Choroid plexus epithelial cell (primary cell): Measurements from ENCODE around the gene CNDP1.
A peak's percentile ranks its signal among the peaks of the same experiment; 100 is the strongest.

Experiments
- DNase-seq: peaks from one replicate; pipeline ENCODE4 v3.0.0-alpha.2; 2010; ENCODE audit warnings: low read depth
- H3K4me3 ChIP-seq: 2 replicates; pipeline ENCODE4 v1.5.1; 2011; ENCODE audit warnings: low read depth, mild to moderate bottlenecking, control low read depth, low read length, moderate library complexity
- TF ChIP-seq, protein P1 (sequence below): conservative IDR thresholded peaks from 2 replicates; pipeline ENCODE4 v1.5.1; 2011; ENCODE audit warnings: low read depth, mild to moderate bottlenecking, control low read depth, inconsistent platforms, low read length, moderate library complexity

Gene CNDP1

DNA sequence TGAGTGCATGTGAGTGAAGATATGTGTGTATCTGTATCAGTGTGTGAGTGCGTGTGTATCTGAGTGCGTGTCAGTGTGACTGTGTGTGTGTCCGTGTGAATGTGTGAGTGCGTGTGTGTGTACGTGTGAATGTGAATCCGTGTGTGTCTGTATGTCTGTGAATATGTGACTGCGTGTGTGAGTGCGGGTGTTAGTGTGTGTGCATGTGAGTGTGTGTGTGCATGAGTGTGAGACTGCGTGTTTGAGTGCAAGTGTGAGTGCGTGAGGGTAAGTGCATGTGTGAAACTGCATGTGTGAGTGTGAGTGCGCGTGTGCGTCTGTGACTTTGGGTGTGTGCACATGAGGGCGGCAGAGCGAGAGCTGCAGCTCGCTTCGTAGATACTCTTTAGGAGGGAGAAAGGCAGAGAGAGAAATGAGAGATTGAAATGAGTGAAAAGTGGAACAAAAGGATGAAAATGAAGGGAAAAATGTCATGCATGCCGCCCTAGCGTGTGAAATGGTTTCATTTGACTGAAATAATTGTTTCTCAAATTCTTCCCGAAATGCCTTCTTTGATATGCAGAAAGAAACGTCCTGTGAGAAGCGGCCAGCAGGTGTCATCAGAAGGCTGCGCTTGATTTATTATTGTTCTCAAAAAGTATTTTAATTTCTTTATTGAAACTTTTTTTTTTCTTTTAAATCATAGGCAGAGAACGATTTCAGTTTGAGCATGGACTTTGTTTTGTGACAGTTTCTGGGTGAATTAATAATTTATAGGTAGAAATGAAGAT, 88.9 kb downstream of the CNDP1 start:
- no peak overlapping the region for H3K4me3 ChIP-seq

DNA sequence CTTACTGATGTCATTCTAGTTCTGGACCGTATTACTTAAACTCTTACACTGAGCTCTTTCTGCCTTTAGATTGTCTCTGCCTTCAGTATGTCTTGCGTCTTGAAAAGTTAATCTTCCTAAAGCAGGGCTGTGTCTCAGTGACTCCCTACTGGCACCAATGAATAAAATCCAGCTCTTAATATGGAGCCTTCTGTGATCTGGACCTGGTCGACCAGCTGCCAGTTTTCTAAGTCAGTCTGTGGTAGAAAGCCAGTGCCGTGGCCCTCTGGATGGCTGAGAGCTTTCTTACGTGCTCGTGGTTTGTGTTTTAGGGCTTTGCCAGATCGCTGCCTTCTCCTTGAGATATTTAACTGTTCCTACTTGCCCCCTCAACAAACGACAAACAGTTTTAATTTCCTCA, 90.2 kb downstream of the CNDP1 start:
- TF ChIP-seq, protein P1, sequence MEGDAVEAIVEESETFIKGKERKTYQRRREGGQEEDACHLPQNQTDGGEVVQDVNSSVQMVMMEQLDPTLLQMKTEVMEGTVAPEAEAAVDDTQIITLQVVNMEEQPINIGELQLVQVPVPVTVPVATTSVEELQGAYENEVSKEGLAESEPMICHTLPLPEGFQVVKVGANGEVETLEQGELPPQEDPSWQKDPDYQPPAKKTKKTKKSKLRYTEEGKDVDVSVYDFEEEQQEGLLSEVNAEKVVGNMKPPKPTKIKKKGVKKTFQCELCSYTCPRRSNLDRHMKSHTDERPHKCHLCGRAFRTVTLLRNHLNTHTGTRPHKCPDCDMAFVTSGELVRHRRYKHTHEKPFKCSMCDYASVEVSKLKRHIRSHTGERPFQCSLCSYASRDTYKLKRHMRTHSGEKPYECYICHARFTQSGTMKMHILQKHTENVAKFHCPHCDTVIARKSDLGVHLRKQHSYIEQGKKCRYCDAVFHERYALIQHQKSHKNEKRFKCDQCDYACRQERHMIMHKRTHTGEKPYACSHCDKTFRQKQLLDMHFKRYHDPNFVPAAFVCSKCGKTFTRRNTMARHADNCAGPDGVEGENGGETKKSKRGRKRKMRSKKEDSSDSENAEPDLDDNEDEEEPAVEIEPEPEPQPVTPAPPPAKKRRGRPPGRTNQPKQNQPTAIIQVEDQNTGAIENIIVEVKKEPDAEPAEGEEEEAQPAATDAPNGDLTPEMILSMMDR, result no peak

More for the DNA sequence above, 88.9 kb downstream of the CNDP1 start:
- peak; percentile 63 for DNase-seq
- TF ChIP-seq, protein P1, result peak; percentile 76

DNA sequence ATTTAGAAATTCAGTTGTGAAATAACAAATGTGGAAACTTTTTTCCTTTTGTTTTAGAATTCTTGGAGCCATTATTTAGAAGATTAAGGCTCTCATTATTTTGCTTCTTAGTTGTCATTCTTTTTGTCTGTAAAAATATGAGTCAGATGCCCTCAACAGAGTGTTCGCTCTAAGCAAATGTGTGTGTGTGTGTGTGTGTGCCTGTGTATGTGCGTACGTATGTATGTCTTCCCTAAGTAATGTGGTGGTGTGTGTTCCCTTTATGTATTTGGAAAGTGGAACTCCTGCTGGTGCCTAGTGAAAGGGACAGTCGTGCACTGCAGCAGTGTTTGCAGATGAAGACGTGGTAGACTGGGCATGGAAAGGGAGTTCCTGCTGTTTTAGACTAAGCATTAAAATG, 90.9 kb downstream of the CNDP1 start:
- H3K4me3 ChIP-seq, result no peak overlapping the region
- peak; percentile 59 for DNase-seq
- TF ChIP-seq, protein P1, result no peak

More for the DNA sequence above, 90.2 kb downstream of the CNDP1 start:
- no peak for DNase-seq
- no peak overlapping the region for H3K4me3 ChIP-seq

DNA sequence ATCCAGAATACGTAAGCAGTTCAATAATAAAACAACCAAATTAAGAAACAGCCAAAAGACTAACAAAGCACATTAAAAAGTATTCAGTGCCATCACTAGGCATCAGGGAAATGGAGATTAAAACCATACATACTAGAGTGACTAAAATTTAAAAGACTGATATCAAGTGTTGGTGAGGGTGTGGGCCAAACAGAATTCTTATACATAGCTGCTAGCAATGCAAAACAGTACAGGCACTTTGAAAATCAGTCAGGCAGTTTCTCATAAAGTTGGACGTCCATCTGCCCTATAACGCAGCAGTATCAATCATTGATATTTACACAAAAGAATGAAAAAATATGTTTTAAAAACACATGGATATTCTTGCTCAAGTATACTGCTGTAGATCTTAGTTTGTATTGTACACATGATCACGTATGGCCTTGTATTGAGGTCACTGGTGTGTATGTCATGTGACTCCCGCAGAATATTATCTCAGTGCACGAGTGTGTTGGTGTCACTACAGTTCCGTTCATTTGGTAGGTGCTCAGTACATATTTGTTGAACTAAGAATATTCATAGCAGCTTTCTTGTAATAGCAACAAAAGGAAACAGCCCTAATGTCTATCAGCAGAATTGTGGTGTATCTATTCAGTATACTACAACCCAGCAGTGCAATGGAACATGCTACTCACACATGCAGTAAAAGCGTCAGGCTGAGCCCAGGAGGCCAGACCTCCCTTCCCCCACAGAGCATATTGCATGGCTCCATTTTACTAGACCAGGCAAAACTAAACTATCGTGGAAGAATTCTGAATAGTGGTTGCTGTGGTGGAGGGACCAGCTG, 92.0 kb downstream of the CNDP1 start:
- no peak for DNase-seq
- TF ChIP-seq, protein P1, result no peak
- no peak overlapping the region for H3K4me3 ChIP-seq

DNA sequence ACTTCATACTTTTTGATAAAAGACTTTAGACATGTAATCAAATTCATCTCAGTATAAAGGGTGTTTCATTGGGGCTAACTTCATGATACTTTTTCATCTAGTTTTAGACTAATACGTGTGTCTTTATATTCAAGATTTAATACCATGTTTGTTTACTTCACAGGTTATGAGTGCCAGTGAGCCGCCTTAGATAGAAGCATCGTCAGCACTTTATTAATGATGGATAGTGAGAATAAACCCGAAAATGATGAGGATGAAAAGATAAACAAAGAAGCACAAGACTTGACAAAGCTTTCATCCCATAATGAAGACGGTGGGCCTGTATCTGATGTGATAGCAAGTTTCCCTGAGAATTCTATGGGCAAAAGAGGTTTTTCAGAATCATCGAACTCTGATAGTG, 96.5 kb downstream of the CNDP1 start:
- no peak overlapping the region for H3K4me3 ChIP-seq
- TF ChIP-seq, protein P1, result no peak
- no peak for DNase-seq

DNA sequence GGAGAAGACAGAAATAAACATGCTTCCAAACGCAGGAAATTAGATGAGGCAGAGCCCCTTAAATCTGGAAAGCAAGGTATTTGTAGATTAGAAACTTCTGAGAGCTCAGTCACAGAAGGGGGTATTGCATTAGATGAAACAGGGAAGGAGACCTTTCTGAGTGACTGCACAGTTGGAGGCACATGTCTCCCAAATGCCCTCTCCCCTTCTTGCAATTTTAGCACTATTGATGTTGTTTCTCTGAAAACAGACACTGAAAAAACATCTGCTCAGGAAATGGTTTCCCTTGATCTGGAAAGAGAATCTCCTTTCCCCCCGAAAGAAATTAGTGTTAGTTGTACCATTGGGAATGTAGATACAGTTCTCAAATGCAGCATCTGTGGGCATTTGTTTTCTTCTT, 96.9 kb downstream of the CNDP1 start:
- TF ChIP-seq, protein P1, result no peak
- DNase-seq, result no peak
- H3K4me3 ChIP-seq, result peak overlapping the region; percentile 17
